ENCODE results near the gene MARF1.
"Not testable (repeated sequence)": the region's sequence is repeated elsewhere in the genome, so short reads cannot be mapped to it uniquely, and the experiment has no call there.

The MARF1 gene

DNA sequence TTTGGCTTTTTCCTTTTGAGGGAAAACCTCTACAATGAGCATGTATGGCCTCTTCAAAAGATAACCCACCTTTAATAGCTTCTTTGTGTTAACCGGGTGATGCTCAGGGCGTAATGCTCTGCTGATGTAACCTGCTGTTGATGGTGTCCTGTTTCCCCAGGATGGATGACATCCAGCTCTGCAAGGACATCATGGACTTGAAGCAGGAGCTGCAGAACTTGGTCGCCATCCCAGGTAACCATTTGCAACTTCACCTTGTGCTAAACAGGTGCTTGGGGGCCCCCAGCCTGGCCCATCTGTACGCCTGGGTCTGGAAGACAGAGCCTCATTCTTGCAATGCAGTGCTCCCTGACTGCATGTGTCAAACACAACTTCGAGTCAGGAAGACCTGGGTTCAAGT lies 75.1 kb downstream of the MARF1 start:
- no peak for DNase-seq

DNA sequence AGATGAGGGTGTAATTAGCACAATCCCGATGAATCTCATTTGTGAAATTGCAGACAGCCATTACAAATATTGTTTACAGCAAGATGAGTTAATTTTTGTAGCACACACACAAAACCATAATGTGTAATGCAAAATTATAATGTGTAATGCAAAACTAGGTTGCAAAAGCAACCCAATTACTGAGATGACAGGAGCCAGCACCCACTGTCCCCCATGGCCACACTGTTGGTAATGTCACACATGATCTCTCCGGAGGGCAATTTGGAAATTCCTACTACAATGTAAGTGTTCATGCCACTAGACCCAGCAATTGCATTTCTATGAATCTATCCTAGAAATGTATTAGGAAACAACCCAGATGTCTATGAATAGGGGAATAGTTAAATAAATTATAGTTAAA lies 76.9 kb downstream of the MARF1 start:
- no peak for DNase-seq

DNA sequence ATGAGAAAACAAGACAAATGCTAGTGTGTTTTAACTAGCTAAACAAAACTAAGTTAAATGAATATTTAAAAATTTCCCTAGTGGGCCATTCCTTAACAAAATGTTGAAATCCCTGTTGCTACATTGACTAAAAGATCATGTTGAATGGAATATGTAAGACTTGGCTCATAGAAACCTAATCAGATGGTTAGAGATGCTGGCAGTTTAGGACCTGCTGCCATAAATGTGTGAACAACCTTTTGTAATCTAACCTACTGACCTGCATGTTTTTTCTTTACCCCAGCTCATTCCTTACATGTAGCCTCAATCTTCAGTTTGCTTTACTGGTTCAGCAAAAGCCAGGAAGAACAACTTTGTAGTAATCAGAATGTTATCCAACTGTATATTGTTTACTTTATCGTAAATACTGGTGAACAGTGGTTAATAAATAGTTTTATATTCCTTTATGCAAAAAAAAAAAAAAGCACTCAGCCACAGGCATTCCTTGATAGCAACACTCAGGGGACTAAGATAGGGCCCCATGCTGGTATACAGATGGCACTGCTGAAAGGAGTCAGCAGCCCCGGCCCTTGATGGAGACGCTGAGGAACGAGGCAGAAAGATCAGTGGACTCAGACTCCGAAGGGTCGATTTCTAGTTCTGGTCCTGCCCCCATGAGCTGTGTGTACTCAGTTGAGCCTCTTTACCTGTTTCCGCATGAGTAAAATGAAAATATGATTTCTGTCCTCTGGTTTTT lies 78.2 kb downstream of the MARF1 start:
- no peak for DNase-seq

DNA sequence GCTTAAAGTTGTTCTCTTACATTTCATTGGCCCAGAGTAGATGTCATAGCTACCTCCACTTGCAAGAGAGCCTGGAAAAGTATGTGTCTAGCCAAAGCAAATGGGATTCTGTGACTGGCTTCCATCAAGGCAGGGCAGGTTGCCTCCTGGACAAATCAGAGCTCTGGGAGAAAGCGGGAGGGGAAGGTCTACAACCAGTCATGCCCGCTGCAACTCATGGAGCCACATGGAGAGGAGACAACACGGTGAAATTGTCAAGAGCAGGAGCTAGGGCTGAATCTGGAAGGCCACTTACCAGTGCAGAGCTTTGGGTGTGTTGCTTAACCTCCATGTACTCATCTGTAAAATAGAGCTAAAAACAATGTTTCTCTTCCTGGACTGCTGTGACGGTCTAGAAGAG lies 83.8 kb downstream of the MARF1 start:
- no peak for DNase-seq

DNA sequence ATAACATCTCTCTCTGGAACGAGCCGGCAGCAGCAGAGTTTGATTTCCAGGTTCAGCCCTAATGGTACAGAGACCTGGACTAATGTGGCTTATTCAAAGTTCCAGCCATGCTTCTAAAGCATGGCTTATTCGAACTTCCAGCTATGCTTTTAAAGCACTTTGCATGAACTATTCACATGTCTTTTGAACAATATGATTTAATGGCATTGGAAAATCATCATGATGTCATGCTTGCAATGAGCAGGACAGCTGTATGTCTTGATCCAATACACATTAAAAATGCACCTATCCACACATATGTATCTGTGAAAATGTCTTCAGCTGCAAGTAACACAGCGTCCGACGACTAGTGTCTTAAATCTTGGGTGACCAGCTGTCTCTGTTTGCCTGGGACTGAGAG lies 85.7 kb downstream of the MARF1 start:
- DNase-seq, result no peak

DNA sequence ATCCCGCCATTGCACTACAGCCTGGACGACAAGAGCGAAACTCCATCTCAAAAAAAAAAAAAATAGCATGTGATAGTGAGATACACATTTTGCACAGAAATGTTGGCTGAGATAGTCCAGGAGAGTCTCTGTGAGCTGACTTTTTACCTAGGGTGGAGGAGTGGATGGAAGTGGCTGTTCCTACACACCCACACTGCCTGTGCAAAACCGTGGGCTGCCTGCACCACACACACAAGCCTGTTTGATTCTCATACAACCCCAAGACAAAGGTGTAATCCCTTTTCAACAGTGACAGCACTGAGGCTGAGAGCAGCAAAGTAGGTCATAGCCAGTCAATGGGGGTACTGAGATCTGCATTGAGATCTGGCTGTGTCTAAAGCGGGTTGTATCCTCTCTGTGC lies 86.8 kb downstream of the MARF1 start:
- DNase-seq, result no peak

DNA sequence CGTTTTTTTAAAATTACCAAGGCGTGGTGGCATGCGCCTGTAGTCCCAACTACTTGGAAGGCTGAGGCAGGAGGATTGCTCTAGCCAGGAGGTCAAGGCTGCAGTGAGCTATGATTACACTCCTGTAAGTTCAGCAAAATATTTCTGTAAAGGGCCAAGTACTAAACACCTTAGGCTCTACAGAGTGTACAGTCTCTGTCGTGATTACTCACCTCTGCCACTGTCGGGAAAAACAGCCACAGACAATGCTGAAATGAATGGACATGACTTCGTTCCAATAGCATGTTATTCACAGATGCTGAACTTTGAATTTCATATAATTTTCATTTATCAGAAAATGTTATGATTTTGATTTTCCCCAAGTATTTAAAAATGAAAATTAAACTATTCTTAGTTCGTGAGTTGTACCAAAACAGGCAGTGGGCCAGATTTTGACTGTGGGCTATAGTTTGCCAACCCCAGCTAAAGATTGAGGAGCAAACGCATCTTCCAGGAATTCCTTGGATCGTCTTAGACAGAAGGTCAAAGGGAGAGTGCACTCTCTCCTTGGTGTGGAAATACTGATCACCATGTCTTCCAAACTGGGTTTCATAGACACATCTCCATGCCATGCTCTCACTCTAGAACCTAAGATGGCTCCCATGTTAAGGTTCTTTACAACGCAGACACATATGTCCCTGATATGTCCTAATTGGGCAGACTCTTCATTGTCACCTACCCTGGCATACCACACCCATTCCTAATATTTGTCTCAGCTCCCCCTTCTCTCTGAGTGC lies 89.5 kb downstream of the MARF1 start:
- DNase-seq, result no peak

DNA sequence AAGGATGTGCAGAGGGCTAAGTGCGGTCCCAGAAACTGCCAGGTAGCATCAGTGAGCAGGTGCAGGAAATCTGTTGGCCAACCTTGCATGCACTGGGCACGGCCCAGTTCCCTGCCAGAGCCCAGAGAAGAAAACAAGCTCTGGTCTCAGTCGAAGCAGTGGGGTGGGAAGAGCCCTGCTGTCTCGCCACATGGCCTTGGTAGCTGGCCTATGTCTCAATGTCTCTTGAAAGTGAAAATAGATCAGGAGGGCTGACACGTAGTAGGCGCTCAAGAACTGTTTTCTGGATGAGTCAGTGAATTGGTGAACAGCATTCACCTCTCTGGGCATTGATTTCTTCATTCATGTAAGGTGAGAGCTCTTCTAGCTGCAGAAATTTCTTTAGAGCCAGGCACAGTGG lies 90.4 kb downstream of the MARF1 start:
- no peak for DNase-seq

DNA sequence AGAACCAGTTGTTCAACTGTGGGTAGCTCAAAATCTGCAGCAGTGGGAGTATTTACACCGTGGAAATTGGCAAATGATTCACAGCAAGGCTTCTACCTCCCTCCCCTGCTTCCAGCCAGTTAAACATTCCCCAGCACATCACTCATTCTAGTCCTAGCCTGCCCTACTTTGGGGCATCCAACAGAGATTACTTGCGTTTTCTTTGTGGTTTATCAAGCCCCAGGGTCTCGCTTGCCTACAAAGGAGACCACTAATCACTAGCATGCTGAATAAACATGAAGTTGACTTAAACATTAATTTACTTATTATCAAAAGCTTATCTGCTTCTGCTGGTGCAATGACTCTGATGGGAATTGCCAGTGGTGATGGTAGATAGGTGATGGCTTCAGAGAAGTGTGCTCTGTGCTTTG lies 94.5 kb downstream of the MARF1 start:
- DNase-seq, result no peak

DNA sequence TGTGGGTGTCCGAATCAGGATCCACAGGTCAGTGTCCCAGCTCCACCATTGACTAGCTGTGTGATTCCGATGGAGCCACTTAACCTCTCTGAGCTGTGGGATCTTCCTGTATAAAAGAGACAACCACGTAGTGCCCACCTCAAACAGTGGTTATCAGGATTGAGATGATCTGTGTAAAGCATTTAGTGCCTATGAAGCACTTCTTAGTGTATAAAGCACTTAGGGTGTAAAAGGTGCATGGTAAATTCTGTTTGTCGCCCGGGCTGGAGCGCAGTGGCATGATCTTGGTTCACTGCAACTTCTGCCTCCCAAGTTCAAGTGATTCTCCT lies 95.2 kb downstream of the MARF1 start:
- no peak for DNase-seq

DNA sequence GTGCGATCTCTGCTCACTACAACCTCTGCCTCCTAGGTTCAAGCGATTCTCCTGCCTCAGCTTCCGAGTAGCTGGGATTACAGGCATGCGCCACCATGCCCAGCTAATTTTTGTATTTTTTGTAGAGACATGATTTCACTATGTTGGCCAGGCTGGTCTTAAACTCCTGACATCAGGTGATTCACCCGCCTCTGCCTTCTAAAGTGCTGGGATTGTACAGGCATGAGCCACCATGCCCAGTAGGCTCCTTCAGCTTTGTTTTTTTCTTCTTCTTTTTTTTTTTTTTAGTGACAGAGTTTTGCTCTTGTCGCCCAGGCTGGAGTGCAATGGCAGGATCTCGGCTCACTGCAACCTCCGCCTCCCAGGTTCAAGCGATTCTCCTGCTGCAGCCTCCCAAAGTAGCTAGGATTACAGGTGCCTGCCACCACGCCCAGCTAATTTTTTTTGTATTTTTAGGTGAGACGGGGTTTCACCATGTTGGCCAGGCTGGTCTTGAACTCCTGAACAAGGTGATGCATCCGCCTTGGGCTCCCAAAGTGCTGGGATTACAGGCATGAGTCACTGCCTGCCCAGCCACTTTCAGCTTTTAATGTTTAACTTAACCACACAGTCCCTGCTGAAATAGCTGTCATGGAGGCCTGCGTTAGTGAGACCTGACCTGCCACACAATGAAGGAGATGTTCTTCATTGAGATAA lies 95.7 kb downstream of the MARF1 start:
- DNase-seq, result not testable (repeated sequence)

DNA sequence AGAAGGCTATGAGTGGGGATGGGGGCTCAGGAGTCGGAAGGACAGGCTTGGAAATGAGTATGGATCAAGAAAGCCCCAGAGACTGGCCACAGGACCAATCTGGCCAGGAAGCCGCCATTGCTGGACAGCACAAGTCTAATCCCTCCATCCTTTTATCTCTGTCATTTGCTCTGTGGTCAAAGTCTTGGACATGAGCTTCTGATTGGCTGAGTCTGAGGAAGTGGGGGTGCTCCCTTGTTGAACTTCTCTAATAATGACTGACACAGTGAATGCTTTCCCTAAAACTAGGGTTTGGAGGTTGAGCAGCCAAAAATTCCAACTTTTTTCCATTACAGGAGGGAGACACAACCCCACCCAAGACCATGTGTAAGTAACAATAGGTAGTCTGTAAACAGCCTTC lies 97.4 kb downstream of the MARF1 start:
- DNase-seq, result no peak

DNA sequence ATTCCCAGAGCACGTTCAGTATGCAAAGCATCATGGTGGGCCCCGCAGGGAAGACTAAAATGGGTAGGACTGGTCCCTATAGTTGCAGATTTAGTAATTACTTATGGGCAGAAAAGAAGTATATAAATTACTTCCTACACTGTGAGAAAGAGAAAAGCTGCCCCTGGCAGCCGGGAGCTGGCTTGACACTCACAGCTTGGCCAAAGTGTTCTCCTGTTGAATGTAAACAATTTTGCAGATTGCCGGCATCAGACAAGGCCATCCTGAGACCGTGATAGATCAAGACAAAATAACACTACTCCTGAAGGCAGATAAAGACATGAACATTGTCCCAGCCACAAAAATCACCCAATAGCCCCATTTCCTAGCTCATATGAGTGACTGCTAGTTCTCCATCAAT lies 98.5 kb downstream of the MARF1 start:
- DNase-seq, result no peak

Measured in stimulated activated CD4-positive, alpha-beta T cell treated with anti-CD3 and anti-CD28 coated beads, Interleukin-4, amount 100 ng/mL, for 1 hour (primary cell).